ENCODE data around the gene MPHOSPH6.
"Not testable (repeated sequence)": the region's sequence is repeated elsewhere in the genome, so short reads cannot be mapped to it uniquely, and the experiment has no call there.

Gene MPHOSPH6

GRCh38 chr16:82167670-82168069, 2.4 kb downstream of the MPHOSPH6 start:
- no peak for DNase-seq

GRCh38 chr16:82160226-82160625, 9.8 kb downstream of the MPHOSPH6 start:
- DNase-seq: no peak

- DNase-seq: no peak
Observed at GRCh38 chr16:82157836-82158235, 12.2 kb downstream of the MPHOSPH6 start.

- no peak for DNase-seq
Observed at GRCh38 chr16:82157534-82157812, 12.6 kb downstream of the MPHOSPH6 start.

GRCh38 chr16:82156761-82157533, 13.1 kb downstream of the MPHOSPH6 start:
- no peak for DNase-seq

- DNase-seq: no peak
Observed at GRCh38 chr16:82152641-82153112, 17.3 kb downstream of the MPHOSPH6 start.

GRCh38 chr16:82152196-82152595, 17.8 kb downstream of the MPHOSPH6 start:
- no peak for DNase-seq

GRCh38 chr16:82150549-82150948, 19.5 kb downstream of the MPHOSPH6 start:
- DNase-seq: no peak

GRCh38 chr16:82149536-82149935, 20.5 kb downstream of the MPHOSPH6 start:
- no peak for DNase-seq

- no peak for DNase-seq
Observed at GRCh38 chr16:82147546-82147945, 22.5 kb downstream of the MPHOSPH6 start.

- no peak for DNase-seq
Observed at GRCh38 chr16:82146957-82147356, 23.1 kb downstream of the MPHOSPH6 start.

GRCh38 chr16:82146556-82146955, 23.5 kb downstream of the MPHOSPH6 start:
- DNase-seq: no peak

- not testable (repeated sequence) for DNase-seq
Observed at GRCh38 chr16:82139286-82139571, 30.8 kb downstream of the MPHOSPH6 start.

- no peak for DNase-seq
Observed at GRCh38 chr16:82138478-82139285, 31.3 kb downstream of the MPHOSPH6 start.

GRCh38 chr16:82137822-82138167, 32.2 kb downstream of the MPHOSPH6 start:
- no peak for DNase-seq

GRCh38 chr16:82136956-82137821, 32.8 kb downstream of the MPHOSPH6 start:
- no peak for DNase-seq

GRCh38 chr16:82135844-82136243, 34.2 kb downstream of the MPHOSPH6 start:
- no peak for DNase-seq

GRCh38 chr16:82134846-82135245, 35.2 kb downstream of the MPHOSPH6 start:
- DNase-seq: no peak

GRCh38 chr16:82133798-82134197, 36.2 kb downstream of the MPHOSPH6 start:
- DNase-seq: no peak

- DNase-seq: no peak
Observed at GRCh38 chr16:82129881-82130280, 40.1 kb downstream of the MPHOSPH6 start.

- DNase-seq: no peak
Observed at GRCh38 chr16:82124651-82125050, 45.4 kb downstream of the MPHOSPH6 start.

- no peak for DNase-seq
Observed at GRCh38 chr16:82119405-82119804, 50.6 kb downstream of the MPHOSPH6 start.

GRCh38 chr16:82118749-82119148, 51.3 kb downstream of the MPHOSPH6 start:
- DNase-seq: no peak

- no peak for DNase-seq
Observed at GRCh38 chr16:82116535-82116934, 53.5 kb downstream of the MPHOSPH6 start.

Data from NCI-H774 (cell line).